AG09309 (cell line): Measurements from ENCODE around the gene TMOD1.
A peak's percentile ranks its signal among the peaks of the same experiment; 100 is the strongest.
"Not testable (repeated sequence)": the region's sequence is repeated elsewhere in the genome, so short reads cannot be mapped to it uniquely, and the experiment has no call there.

Experiments
- DNase-seq: peaks from one replicate; pipeline ENCODE4 v3.0.0-alpha.2; 2010; ENCODE audit warnings: low read depth
- H3K4me3 ChIP-seq: 2 replicates; pipeline ENCODE4 v1.5.1; 2011; ENCODE audit warnings: mild to moderate bottlenecking, low read depth, low read length, moderate library complexity; ENCODE audit not compliant: control insufficient read depth
- TF ChIP-seq, protein P1 (sequence below): IDR thresholded peaks from 2 replicates; pipeline ENCODE4 v1.5.1; 2011; ENCODE audit warnings: mild to moderate bottlenecking, low read depth, low read length, inconsistent platforms; ENCODE audit not compliant: insufficient read depth, control insufficient read depth; ENCODE audit errors: missing control alignments

TMOD1 gene

DNA sequence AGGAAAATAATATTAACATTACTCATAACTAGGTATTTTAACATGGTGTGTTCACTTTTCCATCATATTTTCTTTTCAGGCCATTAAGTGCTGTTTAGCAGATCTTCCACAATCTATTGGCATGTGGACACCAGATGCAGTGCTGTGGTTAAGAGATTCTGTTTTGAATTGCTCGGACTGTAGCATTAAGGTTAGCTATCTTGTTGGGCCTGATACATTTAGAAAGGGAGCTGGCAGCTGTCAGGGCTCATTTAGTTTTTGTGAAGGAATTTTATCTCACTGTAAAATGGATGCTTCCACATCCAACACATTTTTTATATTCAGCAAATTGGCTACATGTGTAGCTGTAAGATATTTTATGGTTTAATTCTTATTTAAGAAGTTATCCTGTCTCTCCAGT is 20.7 kb upstream of the TMOD1 start:
- no peak for DNase-seq
- H3K4me3 ChIP-seq, result no peak overlapping the region
- TF ChIP-seq, protein P1, sequence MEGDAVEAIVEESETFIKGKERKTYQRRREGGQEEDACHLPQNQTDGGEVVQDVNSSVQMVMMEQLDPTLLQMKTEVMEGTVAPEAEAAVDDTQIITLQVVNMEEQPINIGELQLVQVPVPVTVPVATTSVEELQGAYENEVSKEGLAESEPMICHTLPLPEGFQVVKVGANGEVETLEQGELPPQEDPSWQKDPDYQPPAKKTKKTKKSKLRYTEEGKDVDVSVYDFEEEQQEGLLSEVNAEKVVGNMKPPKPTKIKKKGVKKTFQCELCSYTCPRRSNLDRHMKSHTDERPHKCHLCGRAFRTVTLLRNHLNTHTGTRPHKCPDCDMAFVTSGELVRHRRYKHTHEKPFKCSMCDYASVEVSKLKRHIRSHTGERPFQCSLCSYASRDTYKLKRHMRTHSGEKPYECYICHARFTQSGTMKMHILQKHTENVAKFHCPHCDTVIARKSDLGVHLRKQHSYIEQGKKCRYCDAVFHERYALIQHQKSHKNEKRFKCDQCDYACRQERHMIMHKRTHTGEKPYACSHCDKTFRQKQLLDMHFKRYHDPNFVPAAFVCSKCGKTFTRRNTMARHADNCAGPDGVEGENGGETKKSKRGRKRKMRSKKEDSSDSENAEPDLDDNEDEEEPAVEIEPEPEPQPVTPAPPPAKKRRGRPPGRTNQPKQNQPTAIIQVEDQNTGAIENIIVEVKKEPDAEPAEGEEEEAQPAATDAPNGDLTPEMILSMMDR, result no peak

DNA sequence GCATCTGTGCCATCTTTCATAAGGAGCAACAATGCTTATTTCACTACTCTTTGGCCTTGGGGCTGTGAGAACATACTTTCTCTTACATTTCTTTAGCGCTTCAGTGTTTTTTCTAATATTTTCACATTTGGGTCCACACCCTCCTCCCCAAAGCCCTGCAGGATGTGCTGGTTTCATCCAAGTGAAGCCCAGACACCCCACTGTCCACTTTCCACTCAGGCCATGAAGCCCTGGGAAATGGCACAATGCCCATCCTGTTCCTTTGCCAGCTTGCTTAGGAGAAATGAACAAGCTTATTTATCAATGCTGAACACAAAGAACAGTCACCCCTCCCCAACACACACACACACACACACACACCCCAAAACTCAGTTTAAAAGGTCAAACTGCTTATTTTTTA is 17.3 kb upstream of the TMOD1 start:
- DNase-seq, result no peak
- TF ChIP-seq, protein P1, result no peak
- no peak overlapping the region for H3K4me3 ChIP-seq

DNA sequence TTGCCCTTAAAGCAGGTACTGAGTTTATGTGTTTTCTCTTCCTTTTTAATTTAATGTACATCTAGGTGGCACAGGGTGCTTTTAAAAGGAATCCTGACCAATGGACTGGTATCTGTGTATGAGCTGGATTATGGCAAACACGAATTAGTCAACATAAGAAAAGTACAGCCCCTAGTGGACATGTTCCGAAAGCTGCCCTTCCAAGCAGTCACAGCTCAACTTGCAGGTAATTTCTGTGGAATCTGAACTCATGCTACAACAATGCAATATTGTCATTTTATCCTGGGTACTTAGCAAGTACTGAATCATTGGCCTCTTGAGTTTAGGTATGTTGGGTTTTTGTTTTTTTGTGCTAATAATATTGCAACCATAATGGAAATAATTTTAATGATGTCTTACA is 14.4 kb upstream of the TMOD1 start:
- TF ChIP-seq, protein P1, result peak; percentile 43
- no peak overlapping the region for H3K4me3 ChIP-seq
- no peak for DNase-seq

DNA sequence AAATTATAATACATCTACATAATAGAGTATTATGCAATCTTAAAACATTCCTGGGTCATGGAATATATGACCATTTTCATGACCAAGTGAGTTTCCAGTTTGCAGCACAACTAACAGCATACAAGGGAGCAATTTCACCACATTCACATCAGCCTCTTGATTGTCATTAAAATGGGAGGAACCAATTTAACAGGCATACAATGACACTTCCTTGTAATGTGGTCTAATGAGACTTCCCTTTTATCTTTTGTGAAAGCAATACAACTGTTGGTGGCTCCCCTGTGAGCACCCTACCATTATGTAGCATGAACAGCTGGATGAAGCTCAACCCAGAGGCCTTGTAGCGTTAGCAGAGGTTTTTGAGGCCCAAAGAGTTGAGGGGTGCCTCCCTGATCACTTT is 13.6 kb upstream of the TMOD1 start:
- DNase-seq, result no peak
- no peak overlapping the region for H3K4me3 ChIP-seq
- TF ChIP-seq, protein P1, result no peak

DNA sequence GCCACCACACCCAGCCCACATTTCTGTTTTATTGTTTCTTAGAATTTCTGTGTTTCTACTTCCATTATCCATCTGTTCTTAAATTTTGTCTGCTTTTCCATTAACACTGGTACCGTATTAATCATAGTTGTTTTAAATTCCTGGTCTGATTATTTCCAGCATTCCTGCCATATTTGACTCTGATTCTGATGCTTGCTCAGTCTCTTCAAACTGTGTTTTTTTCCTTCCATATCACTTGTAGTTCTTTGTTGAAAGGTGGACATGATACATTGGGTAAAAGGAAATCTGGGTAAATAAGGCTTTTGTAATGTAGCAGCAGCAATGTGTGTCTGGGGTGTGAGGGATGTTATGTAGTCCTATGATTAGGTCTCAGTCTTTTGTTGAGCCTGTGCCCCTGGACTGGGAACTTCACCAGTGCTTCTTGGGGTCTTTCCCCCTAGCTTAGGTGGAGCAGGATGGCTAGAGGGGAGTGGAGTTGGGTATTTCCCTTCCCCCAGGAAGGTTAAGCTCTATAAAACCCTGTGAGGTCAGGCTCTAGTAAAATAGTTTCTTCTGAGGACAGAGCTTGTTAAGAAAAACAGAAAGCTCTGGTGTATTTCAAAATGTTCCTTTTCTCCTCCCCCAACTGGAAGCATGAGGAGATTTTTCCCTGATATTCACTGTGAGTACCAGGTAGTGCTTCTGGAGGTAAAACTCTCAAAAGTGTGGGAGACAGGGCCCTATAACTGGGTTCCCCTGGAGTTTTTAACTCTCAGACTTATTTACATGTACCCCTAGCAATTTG is 10.1 kb upstream of the TMOD1 start:
- DNase-seq, result no peak
- no peak overlapping the region for H3K4me3 ChIP-seq
- TF ChIP-seq, protein P1, result no peak

DNA sequence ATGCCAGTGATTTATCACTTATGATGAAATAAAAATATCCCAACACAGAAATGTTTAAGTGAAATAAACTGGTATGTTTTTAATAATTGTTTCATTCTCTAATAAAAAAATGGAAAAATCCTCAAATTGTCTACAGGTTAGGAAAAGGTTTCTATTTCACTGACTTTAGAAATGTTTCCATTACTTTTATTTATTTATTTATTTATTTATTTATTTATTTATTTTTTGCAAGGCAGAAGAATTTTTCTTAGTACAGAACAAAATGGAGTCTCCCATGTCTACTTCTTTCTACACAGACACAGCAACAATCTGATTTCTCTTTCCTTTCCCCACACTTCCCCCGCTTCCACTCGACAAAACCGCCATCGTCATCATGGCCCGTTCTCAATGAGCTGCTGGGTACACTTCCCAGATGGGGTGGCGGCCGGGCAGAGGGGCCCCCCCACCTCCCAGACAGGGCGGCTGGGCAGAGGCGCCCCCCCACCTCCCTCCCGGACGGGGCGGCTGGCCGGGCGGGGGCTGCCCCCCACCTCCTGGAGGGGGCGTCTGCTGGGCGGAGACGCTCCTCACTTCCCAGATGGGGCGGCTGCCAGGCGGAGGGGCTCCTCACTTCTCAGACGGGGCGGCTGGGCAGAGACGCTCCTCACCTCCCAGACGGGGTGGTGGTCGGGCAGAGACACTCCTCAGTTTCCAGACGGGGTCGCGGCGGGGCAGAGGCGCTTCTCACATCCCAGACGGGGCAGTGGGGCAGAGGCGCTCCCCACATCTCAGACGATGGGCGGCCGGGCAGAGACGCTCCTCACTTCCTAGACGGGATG is 3.7 kb upstream of the TMOD1 start:
- not testable (repeated sequence) for DNase-seq, H3K4me3 ChIP-seq

DNA sequence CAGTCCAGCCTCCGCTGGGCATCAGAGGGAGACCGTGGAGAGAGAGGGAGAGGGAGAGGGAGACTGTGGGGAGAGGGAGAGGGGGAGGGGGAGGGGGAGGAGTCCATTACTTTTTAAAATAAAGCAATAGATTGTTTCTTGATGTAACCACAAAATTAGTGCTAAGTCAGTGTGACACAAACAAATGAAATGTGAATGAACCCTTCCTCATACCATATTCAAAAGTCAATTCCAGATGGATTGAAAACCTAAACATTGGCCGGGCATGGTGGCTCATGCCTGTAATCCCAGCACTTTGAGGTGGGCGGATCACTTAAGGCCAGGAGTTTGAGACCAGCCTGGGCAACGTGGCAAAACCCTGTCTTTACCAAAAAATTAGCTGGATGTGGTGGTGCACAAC is 2.6 kb upstream of the TMOD1 start:
- not testable (repeated sequence) for DNase-seq, H3K4me3 ChIP-seq
